Activated naive CD4-positive, alpha-beta T cell treated with anti-CD3 and anti-CD28 coated beads, Interleukin-2, amount 10 ng/mL, durations not matched to agents 7 days and 5 days (primary cell): Measurements from ENCODE around the gene USP47.
"Not testable (repeated sequence)": the region's sequence is repeated elsewhere in the genome, so short reads cannot be mapped to it uniquely, and the experiment has no call there.

Experiments used
- CTCF ChIA-PET: fragments of 350-600 bp; sonication (Branson Sonifier 250); formaldehyde crosslinking; loops from one replicate; lab custom pipeline; 2021; ENCODE audit warnings: antibody characterized with exemption; lab: Charles Lee
- DNase-seq: peaks from one replicate; pipeline ENCODE4 v3.0.0-alpha.2; 2020
- H3K27ac Mint-ChIP-seq: one replicate; pipeline ENCODE4 v1.8.0; 2021; ENCODE audit warnings: mild to moderate bottlenecking, moderate library complexity, mixed read lengths
- H3K27me3 Mint-ChIP-seq: one replicate; pipeline ENCODE4 v1.8.0; 2021; ENCODE audit warnings: mild to moderate bottlenecking, mixed read lengths
- H3K36me3 Mint-ChIP-seq: one replicate; pipeline ENCODE4 v1.8.0; 2021; ENCODE audit warnings: mixed read lengths
- H3K4me1 Mint-ChIP-seq: one replicate; pipeline ENCODE4 v1.8.0; 2021; ENCODE audit warnings: mixed read lengths
- H3K4me3 Mint-ChIP-seq: one replicate; pipeline ENCODE4 v1.8.0; 2021; ENCODE audit warnings: mild to moderate bottlenecking, moderate library complexity, mixed read lengths
- H3K9me3 Mint-ChIP-seq: one replicate; pipeline ENCODE4 v1.8.0; 2021; ENCODE audit warnings: mixed read lengths

USP47 gene

DNA sequence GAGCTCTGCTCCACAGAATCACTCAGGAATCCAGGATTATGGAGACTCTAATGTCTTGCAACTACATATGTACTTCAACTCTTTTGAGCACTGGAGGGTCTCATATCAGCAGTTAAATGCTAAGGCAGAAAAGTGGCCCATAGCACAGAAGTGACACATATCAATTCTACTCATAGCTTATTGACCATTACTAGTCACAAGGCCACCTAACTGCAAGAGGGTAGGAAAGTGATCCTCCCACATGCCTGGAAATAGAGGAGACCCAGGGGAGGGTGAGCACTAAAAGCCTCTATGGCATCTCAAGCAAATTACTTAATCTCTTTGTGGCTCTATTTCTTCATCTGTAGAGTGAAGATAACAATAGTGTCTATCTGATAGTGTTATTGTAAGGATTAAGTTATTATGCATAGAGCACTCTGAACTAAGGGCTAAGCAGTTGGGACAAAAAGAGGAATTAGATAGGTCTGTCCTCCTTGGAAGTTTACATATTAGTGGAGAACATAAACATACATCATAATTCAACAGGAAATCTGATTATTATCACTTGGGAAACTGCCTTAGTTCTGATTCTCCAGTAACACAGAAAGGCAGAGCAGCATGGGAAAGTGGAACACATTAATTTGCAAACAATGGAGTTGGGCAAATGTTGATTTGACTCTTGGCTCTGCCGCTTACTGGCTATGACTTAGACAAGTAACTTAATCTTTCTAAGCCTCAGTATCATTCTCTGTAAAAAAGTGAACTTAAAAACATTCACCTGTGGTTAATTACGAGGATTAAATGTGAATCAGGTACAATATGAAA is 25.1 kb upstream of the USP47 start:
- Mint-ChIP-seq H3K4me3 (no peak overlapping the region), H3K27me3 (peaks cover 18% of the 10 kb centered on the region), H3K9me3 (no peaks in the 10 kb centered on the region), H3K4me1 (no peaks in the 10 kb centered on the region), H3K36me3 (no peaks in the 10 kb centered on the region), H3K27ac (no peak overlapping the region)
- DNase-seq: no peak
- CTCF ChIA-PET: no interaction called here

DNA sequence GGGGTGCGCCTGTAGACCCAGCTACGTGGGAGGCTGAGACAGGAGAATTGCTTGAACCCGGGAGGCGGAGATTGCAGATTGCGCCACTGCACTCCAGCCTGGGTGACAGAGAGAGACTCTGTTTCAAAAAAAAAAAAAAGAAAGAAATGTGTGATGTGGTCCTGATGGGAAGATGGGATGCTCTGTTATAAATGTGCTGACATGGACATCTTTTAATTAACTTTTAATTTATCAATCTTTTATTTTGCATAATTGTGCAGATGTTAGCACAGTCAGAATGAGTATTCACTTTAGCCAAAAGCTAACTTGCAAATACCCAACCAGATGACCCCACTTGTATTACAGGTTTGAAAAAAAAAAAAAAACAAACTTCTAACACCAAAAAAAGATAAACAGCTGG is 23.8 kb upstream of the USP47 start:
- Mint-ChIP-seq H3K9me3 (no peaks in the 10 kb centered on the region), H3K4me1 (no peaks in the 10 kb centered on the region), H3K27me3 (peaks cover 18% of the 10 kb centered on the region), H3K36me3 (no peaks in the 10 kb centered on the region), H3K4me3 (no peak overlapping the region), H3K27ac (no peak overlapping the region)
- no peak for DNase-seq
- CTCF ChIA-PET: interaction anchor here (1.7 kb wide), 1 partner anchor 19 kb away, joined by 4 read pairs; no protein-coding TSS in a partner anchor

DNA sequence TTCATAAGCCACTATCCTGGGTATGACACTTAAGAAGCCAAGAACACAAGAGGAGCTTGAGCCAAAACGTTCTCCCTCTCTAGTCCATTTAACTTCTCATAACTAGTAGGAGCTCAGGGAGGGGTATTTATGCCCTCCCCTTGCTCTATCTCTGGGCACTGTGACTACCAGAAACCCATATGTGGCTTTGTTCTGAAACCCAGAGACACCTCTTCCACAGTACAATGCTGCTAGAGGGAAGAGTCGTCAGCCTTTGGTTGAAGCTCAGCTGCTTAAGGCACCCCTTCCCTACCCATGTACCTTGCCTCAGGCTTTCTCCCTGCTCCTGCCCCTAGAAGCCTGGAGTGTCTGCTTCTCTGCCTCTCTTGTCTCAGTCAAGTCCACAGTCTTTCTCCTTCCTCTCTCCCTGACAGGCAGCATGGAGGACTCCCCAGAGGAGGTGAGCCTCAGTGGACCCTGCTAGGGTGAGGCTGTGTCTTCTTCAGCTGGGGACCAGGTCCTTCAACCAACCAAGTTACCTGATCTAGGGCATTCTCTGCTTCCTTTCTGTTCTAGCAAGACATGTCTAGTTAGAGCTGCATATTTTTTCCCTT is 23.1 kb upstream of the USP47 start:
- no peaks in the 10 kb centered on the region for H3K9me3 Mint-ChIP-seq
- no peak overlapping the region for H3K4me3 Mint-ChIP-seq
- no peak overlapping the region for H3K27ac Mint-ChIP-seq
- no peaks in the 10 kb centered on the region for H3K36me3 Mint-ChIP-seq
- peaks cover 18% of the 10 kb centered on the region for H3K27me3 Mint-ChIP-seq
- CTCF ChIA-PET: interaction anchor here (1.7 kb wide), 1 partner anchor 20 kb away, joined by 4 read pairs; no protein-coding TSS in a partner anchor
- DNase-seq: no peak
- no peaks in the 10 kb centered on the region for H3K4me1 Mint-ChIP-seq

DNA sequence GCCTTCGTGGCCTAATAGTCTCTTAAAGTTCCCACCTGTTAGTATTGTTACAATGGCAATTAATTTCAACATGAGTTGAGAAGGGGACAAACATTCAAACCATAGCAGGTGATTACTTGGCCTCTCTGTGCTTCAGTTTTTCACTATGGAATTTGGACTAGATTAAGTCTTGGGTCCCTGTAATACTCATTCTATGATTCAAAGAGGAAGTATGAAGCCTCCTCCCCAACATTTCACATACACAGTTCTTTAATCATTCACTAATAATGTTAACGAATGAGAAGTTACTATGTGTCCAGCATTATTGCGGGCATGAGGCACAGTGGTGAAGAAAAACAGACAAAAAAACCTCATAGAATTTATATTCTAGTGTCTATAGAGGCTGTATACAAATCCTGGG is 19.9 kb upstream of the USP47 start:
- no peak for DNase-seq
- Mint-ChIP-seq H3K27ac (no peak overlapping the region), H3K27me3 (peaks cover 27% of the 10 kb centered on the region), H3K36me3 (no peaks in the 10 kb centered on the region), H3K4me1 (no peaks in the 10 kb centered on the region), H3K4me3 (no peak overlapping the region), H3K9me3 (no peaks in the 10 kb centered on the region)
- CTCF ChIA-PET: no interaction called here

DNA sequence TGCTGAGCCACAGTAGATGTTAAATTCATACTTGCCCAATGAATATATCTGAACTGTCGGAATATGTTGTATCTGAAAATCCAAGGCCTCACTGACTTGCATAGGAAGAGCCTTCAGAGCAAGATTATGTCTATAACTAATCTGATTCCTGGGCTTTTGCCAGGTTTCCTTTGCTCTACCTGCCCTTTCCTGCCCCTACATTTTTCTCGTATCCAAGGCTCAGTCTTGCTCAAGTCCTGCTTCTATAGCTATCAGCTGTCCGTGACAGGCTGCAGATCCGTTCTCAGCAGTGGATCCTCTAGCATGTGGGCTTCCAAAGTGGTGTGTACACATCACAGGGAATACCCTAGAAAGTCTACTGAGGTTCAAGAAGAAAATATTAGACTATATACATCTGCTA is 18.8 kb upstream of the USP47 start:
- H3K27ac Mint-ChIP-seq: no peak overlapping the region
- H3K36me3 Mint-ChIP-seq: no peaks in the 10 kb centered on the region
- H3K27me3 Mint-ChIP-seq: peaks cover 21% of the 10 kb centered on the region
- CTCF ChIA-PET: interaction anchor here (1.0 kb wide), 1 partner anchor 22 kb away, joined by 3 read pairs; no protein-coding TSS in a partner anchor
- no peaks in the 10 kb centered on the region for H3K9me3 Mint-ChIP-seq
- H3K4me1 Mint-ChIP-seq: no peaks in the 10 kb centered on the region
- DNase-seq: no peak
- H3K4me3 Mint-ChIP-seq: no peak overlapping the region

DNA sequence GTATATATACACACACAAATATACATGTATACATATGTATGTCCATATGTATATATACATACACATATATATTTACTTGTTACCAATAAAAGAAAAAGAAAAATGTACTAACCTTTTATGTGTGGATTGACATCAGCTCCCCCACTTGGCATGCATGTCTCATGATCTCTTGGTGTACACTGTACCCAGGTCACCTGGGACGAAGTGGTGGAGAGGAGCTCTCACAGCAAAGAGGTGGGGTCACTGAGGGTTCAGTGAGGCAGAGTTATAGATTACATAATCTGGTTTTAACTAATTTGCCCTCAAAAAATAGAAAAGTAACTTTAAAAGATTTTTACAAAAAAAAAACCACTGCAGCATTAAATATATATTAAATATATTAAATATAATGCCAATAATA is 15.5 kb upstream of the USP47 start:
- DNase-seq: no peak
- Mint-ChIP-seq H3K4me3 (no peak overlapping the region), H3K36me3 (no peaks in the 10 kb centered on the region), H3K27me3 (peaks cover 13% of the 10 kb centered on the region), H3K9me3 (peaks cover 1% of the 10 kb centered on the region), H3K4me1 (no peaks in the 10 kb centered on the region), H3K27ac (no peak overlapping the region)
- CTCF ChIA-PET: no interaction called here

DNA sequence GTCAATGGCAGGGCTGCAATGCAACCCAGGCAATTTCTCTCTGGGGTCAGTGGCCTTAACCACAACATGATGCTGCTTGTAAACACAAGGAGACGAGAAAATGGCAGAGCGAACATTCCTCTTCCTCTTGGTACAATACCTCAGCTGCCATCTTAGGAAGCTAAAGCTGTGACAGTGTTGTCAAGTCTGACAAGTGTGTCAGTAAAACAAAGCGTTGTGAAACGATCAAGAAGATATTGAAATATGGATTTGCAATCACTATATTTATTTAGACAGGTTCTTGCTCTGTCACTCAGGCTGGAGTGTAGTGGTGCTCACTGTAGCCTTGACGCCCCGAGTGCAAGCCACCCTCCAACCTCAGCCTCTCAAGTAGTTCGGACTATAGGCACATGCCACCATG is 14.5 kb upstream of the USP47 start:
- Mint-ChIP-seq H3K27me3 (peaks cover 13% of the 10 kb centered on the region), H3K9me3 (peaks cover 4% of the 10 kb centered on the region)
- CTCF ChIA-PET: no interaction called here

DNA sequence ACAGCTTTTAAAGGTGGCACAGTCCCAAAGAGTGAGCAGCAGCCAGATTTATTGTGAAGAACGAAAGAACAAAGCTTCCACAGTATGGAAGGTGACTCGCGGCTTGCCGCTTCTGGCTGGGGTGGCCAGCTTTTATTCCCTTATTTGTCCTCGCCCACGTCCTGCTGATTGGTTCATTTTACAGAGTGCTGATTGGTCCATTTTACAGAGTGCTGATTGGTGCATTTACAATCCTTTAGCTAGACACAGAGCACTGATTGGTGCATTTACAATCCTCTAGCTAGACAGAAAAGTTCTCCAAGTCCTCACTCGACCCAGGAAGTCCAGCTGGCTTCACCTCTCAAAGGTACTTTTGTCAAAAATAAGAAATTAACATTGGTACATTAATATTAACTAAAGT is 10.4 kb upstream of the USP47 start:
- H3K4me3 Mint-ChIP-seq, H3K36me3 Mint-ChIP-seq, H3K9me3 Mint-ChIP-seq, H3K27ac Mint-ChIP-seq, H3K4me1 Mint-ChIP-seq, CTCF ChIA-PET, DNase-seq: not testable (repeated sequence)
- H3K27me3 Mint-ChIP-seq: peaks cover 12% of the 10 kb centered on the region

More for the DNA sequence above, 14.5 kb upstream of the USP47 start:
- H3K4me1 Mint-ChIP-seq: no peaks in the 10 kb centered on the region
- DNase-seq: no peak
- no peak overlapping the region for H3K4me3 Mint-ChIP-seq
- H3K27ac Mint-ChIP-seq: no peak overlapping the region
- H3K36me3 Mint-ChIP-seq: no peaks in the 10 kb centered on the region

DNA sequence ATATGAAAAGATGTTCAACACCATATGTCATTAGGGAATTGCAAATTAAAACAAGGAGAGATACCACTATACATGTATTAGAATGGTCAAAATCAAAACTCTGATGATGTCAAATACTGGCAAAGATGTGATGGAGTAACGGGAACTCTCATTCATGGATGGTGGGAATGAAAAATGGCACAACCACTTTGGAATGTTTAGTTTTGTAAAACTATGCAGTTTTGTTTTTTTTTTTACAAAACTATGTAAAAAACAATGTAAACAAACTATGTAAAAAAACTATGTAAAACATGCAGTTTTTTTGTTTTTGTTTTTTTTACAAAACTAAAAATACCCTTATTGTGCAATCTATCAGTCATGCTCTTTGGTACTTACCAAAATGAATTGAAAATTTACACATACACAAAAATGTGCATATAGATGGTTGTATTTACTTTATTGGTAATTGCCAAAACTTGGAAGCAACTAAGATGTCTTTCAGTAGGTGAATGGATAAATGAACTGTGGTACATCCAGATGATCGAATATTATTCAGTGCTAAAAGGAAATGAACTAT is 5.0 kb upstream of the USP47 start:
- H3K27ac Mint-ChIP-seq: no peak overlapping the region
- CTCF ChIA-PET: no interaction called here

DNA sequence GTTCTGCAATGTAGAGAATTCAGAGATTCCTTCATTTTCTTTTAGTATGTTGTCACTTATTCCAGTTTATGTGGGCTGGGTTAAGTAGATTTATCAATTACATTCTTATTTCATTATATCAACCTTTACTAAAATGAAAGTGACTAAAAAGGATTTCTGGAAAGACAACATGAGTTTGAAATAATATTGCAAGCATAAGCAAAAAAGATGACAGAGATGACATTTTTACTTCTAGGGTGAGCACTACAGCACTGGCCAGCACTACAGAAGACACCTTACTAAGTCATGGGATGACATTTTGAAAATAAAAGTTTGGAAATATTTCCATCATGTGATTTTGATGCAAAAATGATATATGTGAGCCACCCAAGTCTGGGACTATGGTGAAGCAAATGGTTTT is 2.1 kb upstream of the USP47 start:
- Mint-ChIP-seq H3K27me3 (peaks cover 8% of the 10 kb centered on the region), H3K36me3 (no peaks in the 10 kb centered on the region), H3K4me1 (peaks cover 3% of the 10 kb centered on the region), H3K9me3 (no peaks in the 10 kb centered on the region), H3K27ac (no peak overlapping the region), H3K4me3 (no peak overlapping the region)
- CTCF ChIA-PET: no interaction called here
- no peak for DNase-seq

More for the DNA sequence above, 5.0 kb upstream of the USP47 start:
- no peaks in the 10 kb centered on the region for H3K36me3 Mint-ChIP-seq
- H3K4me3 Mint-ChIP-seq: no peak overlapping the region
- no peaks in the 10 kb centered on the region for H3K9me3 Mint-ChIP-seq
- peaks cover 3% of the 10 kb centered on the region for H3K4me1 Mint-ChIP-seq
- no peak for DNase-seq
- peaks cover 15% of the 10 kb centered on the region for H3K27me3 Mint-ChIP-seq

DNA sequence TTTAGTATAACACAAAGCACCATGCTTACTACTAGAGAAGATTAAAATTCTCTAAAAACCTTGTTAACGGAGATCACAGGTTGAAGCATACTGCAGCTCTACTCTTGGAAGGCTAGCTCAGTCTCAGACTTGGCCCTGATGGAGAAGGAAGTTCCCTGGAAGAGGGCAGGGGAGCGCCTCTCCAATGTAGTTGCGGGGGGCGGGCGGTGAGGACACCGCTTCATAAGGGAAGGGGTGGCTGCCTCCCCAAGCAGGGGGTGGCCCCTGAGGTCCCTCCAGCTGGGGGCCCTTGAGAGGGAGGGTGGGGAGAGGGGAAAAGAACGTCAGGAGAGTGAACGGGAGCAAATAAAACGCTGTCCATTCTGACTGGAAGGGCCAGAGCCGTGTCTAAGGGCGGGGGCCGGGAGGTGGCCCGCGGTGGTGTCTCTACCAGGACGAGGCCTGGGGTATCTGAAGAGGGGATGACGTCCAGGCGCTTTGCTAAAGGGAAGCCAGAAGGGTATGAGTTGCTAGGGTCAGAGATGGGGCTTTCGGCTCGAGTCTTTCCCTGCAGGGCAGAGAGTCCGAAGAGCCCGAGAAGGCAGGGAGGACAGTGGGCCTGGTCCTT is 553 bp upstream of the USP47 start:
- H3K9me3 Mint-ChIP-seq: no peaks in the 10 kb centered on the region
- peaks cover 3% of the 10 kb centered on the region for H3K4me1 Mint-ChIP-seq
- peaks cover 3% of the 10 kb centered on the region for H3K36me3 Mint-ChIP-seq
- DNase-seq: no peak
- CTCF ChIA-PET: interaction anchor here (1.4 kb wide), 1 partner anchor 8 kb away, joined by 7 read pairs; no protein-coding TSS in a partner anchor
- H3K4me3 Mint-ChIP-seq: no peak overlapping the region
- H3K27me3 Mint-ChIP-seq: peaks cover 8% of the 10 kb centered on the region
- peak overlapping the region; percentile 66 for H3K27ac Mint-ChIP-seq

DNA sequence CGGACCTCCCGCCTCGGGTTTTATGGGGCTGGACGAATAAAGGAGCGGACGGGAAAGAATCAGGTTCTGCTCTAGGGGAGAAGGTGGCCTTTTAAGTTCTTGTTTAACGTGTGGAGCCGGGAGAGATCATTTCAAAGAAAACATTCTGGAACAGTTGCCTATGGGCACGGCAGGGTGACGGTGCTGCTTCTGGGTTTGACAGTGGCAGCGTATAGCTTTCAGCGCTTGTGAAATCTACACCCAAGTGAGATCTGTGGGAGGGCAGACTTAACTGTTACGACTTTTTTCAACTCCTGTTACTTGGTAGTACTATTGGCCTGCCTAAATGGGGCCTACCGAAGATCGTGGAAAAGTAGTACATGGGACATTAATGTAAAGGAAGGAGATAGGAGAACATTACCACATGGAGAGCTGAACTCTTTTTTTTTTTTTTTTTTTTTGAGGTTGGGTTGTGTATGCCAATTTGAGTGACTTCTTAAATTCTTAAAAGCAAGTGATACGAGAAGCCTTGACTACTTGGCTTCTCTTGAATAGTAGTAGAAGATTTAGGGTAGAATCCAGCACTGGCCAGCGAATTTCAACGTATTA is 743 bp downstream of the USP47 start:
- CTCF ChIA-PET: interaction anchor here (1.4 to 1.9 kb wide), 3 partner anchors 34 to 222 kb away, joined by 3 to 6 read pairs (median 3); no protein-coding TSS in a partner anchor

DNA sequence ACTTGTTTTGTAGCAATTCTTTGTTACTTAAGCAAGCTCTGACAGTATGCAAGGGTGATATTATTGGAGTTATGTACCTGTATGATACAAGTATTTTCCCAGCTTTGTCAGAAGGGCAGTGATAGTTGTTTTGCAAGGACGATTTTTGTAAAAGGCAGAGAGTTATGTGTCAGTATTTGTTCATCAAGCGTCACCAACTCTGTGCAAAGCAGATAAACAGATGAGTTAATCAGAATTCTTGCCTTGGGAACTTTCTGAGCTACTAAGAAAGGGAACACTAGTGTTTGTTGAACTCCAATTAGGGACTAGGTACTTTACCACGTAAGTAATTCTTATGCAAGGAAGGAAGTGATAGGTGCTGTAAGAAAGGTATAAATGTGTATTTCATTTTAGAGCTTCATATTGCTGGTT is 1.4 kb downstream of the USP47 start:
- Mint-ChIP-seq H3K27ac (no peak overlapping the region), H3K36me3 (peaks cover 7% of the 10 kb centered on the region), H3K27me3 (peaks cover 8% of the 10 kb centered on the region), H3K4me3 (no peak overlapping the region), H3K4me1 (peaks cover 11% of the 10 kb centered on the region), H3K9me3 (no peaks in the 10 kb centered on the region)
- DNase-seq: no peak
- CTCF ChIA-PET: interaction anchor here (0.7 to 1.9 kb wide), 5 partner anchors 33 to 439 kb away, joined by 3 to 6 read pairs (median 3); no protein-coding TSS in a partner anchor

More for the DNA sequence above, 743 bp downstream of the USP47 start:
- peak; percentile 73 for DNase-seq
- H3K36me3 Mint-ChIP-seq: peaks cover 7% of the 10 kb centered on the region
- H3K27ac Mint-ChIP-seq: no peak overlapping the region
- no peaks in the 10 kb centered on the region for H3K9me3 Mint-ChIP-seq
- H3K27me3 Mint-ChIP-seq: peaks cover 8% of the 10 kb centered on the region
- peaks cover 9% of the 10 kb centered on the region for H3K4me1 Mint-ChIP-seq
- H3K4me3 Mint-ChIP-seq: no peak overlapping the region

DNA sequence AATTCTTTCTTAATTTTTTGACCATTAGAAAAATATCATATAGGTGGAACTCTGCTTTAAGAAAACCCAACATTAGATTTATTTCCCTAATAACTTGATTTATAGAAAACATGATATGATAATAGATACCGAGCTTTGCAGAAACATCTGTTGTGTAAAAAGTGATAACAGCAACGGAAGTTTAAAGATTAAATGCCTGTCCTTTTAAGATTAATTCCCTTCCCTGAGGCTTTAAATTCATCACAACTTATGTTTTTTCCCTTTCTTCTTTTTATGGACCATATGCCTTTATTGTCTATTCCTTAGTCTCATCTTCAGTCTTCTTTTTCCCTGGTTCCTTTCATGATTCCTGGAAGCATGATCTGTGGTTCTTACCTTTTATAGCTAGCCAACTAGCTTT is 1.9 kb downstream of the USP47 start:
- H3K36me3 Mint-ChIP-seq: peaks cover 7% of the 10 kb centered on the region
- H3K4me1 Mint-ChIP-seq: peaks cover 11% of the 10 kb centered on the region
- H3K9me3 Mint-ChIP-seq: no peaks in the 10 kb centered on the region
- H3K4me3 Mint-ChIP-seq: no peak overlapping the region
- peaks cover 5% of the 10 kb centered on the region for H3K27me3 Mint-ChIP-seq
- CTCF ChIA-PET: interaction anchor here (0.7 to 1.9 kb wide), 4 partner anchors 13 to 439 kb away, joined by 3 to 6 read pairs (median 3); no protein-coding TSS in a partner anchor
- no peak overlapping the region for H3K27ac Mint-ChIP-seq
- DNase-seq: no peak
